Psoas muscle (tissue), 8 donors: ENCODE data around the gene PDLIM7. TPM values are rescaled to one million over a fixed set of nuclear protein-coding genes. Genes with fewer than 3 reads are reported as not detected.
A peak's percentile ranks its signal among the peaks of the same experiment; 100 is the strongest.

ENCODE experiments used
- ATAC-seq, 4 donors: fragments of 200-7000 bp; cut with Tn5 transposase; one replicate each; pipeline ENCODE4 v1.9.1; 2020; ENCODE audit warnings: moderate library complexity in 3 of 4, mild to moderate bottlenecking in 2 of 4
- DNase-seq, 2 donors: peaks; one replicate each; pipeline ENCODE4 v3.0.0-alpha.2; 2020
- H3K27ac ChIP-seq: fragments of 200-600 bp; one replicate; pipeline ENCODE4 v1.8.0; 2022
- H3K27me3 ChIP-seq, 3 donors: fragments of 200-600 bp in 1 of 3; one replicate each; pipeline versions ENCODE4 v1.6.1 to v1.8.0; 2013 to 2022; ENCODE audit warnings: low read length in 2 of 3, mild to moderate bottlenecking in 2 of 3, moderate library complexity in 1 of 3; ENCODE audit not compliant: insufficient read depth in 3 of 3
- H3K36me3 ChIP-seq, 2 donors: fragments of 200-600 bp in 1 of 2; one replicate each; pipeline versions ENCODE4 v1.6.1 to v1.8.0; 2013 to 2022; ENCODE audit warnings: low read depth in 1 of 2, mild to moderate bottlenecking in 1 of 2, moderate library complexity in 1 of 2; ENCODE audit not compliant: insufficient read depth in 1 of 2
- H3K4me1 ChIP-seq: fragments of 200-600 bp; one replicate; pipeline ENCODE4 v1.8.0; 2022
- H3K4me3 ChIP-seq: fragments of 200-600 bp; one replicate; pipeline ENCODE4 v1.8.0; 2022; ENCODE audit warnings: mild to moderate bottlenecking
- H3K9me3 ChIP-seq: fragments of 200-600 bp; one replicate; pipeline ENCODE4 v1.8.0; 2022
- WGBS, 3 donors: extraction: QIAGEN DNeasy Blood & Tissue Kit; methylation state at CpG; one replicate each; pipeline versions ENCODE4 v1.1.6 to v1.1.7; 2013; 5-methylcytosine and 5-hydroxymethylcytosine counted together
- intact Hi-C, 2 donors: fragments of 100-400 bp; cut with DNase I; formaldehyde crosslinking; loops; one replicate each; pipeline versions ENCODE4 v1.11.0 to v1.14.2; 2022
- polyA plus RNA-seq, 3 donors: library from polyadenylated mRNA; stranded (reverse); fragments of 200-250 nt; gene quantifications; one replicate each; pipeline ENCODE4 v1.2.3, GENCODE V29; 2013
- total RNA-seq, 4 donors: library from RNA; stranded (reverse); fragmentation: NEBNext Ultra II Directional in 2 of 4; extraction: Animal tissue kit (Norgen Biotek cat#: 25700) in 2 of 4; gene quantifications; one replicate each; pipeline versions ENCODE4 v1.2.1 to v1.2.4, GENCODE V29; 2021 to 2023
- TF ChIP-seq, protein P1 (sequence below): fragments of 200-600 bp; IDR thresholded peaks from one replicate; pipeline ENCODE4 v1.8.0; 2022; ENCODE audit warnings: antibody characterized with exemption
- donor health status: healthy with polysubstance abuse.
- donor health status: DM: no; HTN: no; CAD: no; lungs with moderate emphysema.
- donor health status: Bipolar disorder and iron deficiency.
- donor health status: healthy.
- donor health status: DM: yes; HTN: yes; CAD: no.
- donor health status: DM: no; HTN: no; CAD: no.
- donor health status: DM: no; HTN: no; CAD: no.
- donor health status: DM: yes; HTN: yes; CAD: no.

The PDLIM7 gene
- total and polyA plus RNA-seq, 7 donors: 134 to 254 (median 174) TPM

DNA sequence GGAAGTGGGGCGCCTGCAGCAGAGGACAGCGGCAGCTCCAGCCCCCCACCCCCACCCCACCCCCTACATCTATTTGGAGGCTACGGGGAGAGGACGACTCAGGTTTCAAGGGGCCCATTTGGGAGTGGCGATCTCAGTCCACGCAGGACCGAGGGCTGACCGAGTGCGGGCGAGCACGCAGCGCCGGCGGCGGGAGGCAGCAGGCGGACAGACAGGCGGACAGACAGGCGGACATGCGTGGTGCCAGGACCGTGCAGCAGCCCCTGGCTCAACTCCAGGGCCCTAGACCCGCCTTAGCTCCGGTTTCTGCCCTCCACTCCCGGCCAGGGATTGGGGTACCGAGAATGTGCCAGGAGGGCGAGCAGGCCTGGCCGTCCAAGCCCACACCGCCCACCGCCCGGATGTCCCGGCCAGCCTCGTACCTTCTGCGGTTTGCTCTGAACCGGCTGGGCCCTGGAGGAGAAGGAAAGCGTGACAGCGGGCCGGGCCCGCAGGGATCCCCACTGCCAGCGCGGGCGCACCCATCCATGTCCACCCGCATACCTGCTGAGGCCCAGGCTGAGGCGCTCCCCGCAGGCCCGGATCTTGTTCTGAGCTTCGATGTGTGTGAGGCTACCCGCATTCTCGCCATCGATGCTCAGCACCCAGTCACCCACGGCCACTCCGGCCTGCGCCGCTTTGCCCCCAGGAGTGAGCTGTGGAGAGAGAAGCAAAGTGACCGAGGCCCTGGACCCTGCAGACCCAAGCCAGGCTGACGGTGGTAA is 5.2 kb downstream of the PDLIM7 start:
- WGBS, 3 donors: 78 to 89% (median 78%) methylated on average over 51 to 54 of the region's 54 CpGs
- Histone ChIP-seq H3K4me1 (peaks cover 39% of the 10 kb centered on the region), H3K36me3 (peaks cover 0 to 75% of the 10 kb centered on the region in 2 donors), H3K9me3 (no peaks in the 10 kb centered on the region), H3K27me3 (no peaks in the 10 kb centered on the region), H3K4me3 (no peak overlapping the region), H3K27ac (peak overlapping the region; percentile 94)
- intact Hi-C loops: no loop called here
- DNase-seq: no peak
- TF ChIP-seq, protein P1, sequence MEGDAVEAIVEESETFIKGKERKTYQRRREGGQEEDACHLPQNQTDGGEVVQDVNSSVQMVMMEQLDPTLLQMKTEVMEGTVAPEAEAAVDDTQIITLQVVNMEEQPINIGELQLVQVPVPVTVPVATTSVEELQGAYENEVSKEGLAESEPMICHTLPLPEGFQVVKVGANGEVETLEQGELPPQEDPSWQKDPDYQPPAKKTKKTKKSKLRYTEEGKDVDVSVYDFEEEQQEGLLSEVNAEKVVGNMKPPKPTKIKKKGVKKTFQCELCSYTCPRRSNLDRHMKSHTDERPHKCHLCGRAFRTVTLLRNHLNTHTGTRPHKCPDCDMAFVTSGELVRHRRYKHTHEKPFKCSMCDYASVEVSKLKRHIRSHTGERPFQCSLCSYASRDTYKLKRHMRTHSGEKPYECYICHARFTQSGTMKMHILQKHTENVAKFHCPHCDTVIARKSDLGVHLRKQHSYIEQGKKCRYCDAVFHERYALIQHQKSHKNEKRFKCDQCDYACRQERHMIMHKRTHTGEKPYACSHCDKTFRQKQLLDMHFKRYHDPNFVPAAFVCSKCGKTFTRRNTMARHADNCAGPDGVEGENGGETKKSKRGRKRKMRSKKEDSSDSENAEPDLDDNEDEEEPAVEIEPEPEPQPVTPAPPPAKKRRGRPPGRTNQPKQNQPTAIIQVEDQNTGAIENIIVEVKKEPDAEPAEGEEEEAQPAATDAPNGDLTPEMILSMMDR: no peak
- no peak for ATAC-seq

DNA sequence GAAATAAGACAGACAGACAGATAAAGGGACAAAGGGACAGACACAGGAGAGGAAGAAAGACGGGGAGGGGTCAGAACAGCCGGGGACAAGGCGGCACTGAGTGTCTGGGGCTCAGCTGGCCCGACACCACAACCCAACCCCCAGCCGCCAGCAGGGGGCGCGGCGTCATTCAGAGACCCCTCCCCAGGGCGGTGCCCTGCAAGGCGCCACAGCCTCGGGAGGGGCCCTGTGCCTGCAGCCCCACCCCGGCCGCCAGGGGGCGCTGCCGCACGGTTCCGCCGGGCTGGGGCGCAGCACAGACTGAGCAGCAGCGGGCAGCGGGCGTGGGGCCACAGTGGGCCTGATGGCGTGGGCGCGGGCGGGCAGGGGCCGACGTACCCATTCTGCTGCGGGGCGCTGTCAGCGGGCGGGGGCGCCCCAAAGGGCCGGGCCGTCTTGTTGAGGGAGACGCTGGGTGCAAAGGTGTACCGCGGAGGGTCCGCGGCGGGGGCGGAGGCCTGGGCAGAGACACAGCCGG is 5.9 kb downstream of the PDLIM7 start:
- peak; percentile 56 to 77 for DNase-seq
- H3K27ac ChIP-seq: peak overlapping the region; percentile 94
- no peak overlapping the region for H3K4me3 ChIP-seq
- H3K4me1 ChIP-seq: peaks cover 39% of the 10 kb centered on the region
- TF ChIP-seq, protein P1: peak; percentile 69
- H3K36me3 ChIP-seq: peaks cover 0 to 81% of the 10 kb centered on the region in 2 donors
- H3K9me3 ChIP-seq: no peaks in the 10 kb centered on the region
- 61 to 69% (median 69%) methylated on average over 28 to 43 of the region's 43 CpGs for WGBS, 3 donors
- intact Hi-C loops: no loop called here
- ATAC-seq: peak; percentile 48 to 69 (median 62)
- no peaks in the 10 kb centered on the region for H3K27me3 ChIP-seq

DNA sequence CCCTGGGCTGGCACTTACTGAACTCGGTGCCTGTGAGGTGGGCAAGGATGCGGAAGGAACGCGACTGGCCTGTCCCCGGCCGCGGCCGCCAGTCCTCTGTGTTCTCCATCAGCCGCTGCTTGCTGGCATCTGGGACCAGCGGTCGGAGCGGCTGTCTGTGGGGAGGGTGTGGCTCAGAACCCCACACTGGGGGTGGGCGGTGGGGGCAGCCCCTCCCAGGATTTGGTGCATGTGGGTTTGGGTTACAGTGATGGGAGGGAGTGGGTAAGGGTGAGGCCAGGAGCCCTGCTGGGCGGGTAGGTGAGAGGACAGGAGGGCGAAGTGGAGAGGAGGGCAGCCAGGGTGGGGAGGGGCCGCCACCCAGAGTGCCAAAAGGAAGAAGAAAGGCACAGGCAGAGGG is 6.4 kb downstream of the PDLIM7 start:
- 83 to 93% (median 86%) methylated on average over 16 of the region's 16 CpGs for WGBS, 3 donors
- ATAC-seq (no peak), DNase-seq (no peak)
- Histone ChIP-seq H3K4me3 (no peak overlapping the region), H3K27me3 (no peaks in the 10 kb centered on the region), H3K9me3 (no peaks in the 10 kb centered on the region), H3K4me1 (peaks cover 39% of the 10 kb centered on the region), H3K36me3 (peaks cover 0 to 86% of the 10 kb centered on the region in 2 donors), H3K27ac (no peak overlapping the region)
- TF ChIP-seq, protein P1: no peak
- intact Hi-C loops: no loop called here

DNA sequence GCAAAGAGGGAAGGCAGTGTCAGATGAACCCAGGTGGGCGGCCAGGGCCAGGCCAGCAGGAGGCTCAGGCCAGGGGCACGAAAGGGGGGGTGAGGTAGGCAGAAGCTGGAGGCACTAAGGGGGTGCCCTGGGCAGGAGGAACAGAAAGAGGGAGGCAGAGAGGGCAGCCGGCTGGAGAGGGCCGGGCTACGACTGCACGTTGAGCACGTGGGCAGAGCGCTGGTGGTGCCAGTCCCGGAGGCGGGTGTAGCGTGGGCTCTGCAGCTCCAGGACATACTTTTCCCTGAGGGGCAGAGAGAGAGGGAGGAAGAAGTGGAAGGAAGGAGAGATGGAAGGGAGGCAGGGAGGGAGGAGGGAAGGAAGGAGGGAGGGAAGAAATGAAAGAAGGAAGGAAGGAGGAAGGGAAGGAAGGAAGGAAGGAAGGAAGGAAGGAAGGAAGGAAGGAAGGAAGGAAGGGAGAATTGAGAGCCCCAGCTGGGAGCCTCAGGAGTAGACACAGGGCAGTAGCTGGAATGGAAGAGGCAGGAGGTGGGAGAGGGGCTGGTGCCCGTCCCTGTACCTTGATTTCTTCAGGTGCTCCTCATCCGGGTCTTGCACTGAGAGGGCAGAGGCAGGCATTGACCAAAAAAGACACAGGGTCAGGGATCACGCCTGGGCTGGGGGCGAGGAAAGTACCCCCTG is 7.0 kb downstream of the PDLIM7 start:
- Histone ChIP-seq H3K27me3 (no peaks in the 10 kb centered on the region), H3K27ac (no peak overlapping the region), H3K9me3 (no peaks in the 10 kb centered on the region), H3K4me3 (no peak overlapping the region), H3K4me1 (peaks cover 41% of the 10 kb centered on the region), H3K36me3 (peaks cover 0 to 88% of the 10 kb centered on the region in 2 donors)
- DNase-seq (no peak), ATAC-seq (no peak)
- TF ChIP-seq, protein P1: no peak
- intact Hi-C loops: no loop called here
- 65 to 78% (median 68%) methylated on average over 15 of the region's 15 CpGs for WGBS, 3 donors
